Measurements from ENCODE around the gene ANKLE2.

The ANKLE2 gene

DNA sequence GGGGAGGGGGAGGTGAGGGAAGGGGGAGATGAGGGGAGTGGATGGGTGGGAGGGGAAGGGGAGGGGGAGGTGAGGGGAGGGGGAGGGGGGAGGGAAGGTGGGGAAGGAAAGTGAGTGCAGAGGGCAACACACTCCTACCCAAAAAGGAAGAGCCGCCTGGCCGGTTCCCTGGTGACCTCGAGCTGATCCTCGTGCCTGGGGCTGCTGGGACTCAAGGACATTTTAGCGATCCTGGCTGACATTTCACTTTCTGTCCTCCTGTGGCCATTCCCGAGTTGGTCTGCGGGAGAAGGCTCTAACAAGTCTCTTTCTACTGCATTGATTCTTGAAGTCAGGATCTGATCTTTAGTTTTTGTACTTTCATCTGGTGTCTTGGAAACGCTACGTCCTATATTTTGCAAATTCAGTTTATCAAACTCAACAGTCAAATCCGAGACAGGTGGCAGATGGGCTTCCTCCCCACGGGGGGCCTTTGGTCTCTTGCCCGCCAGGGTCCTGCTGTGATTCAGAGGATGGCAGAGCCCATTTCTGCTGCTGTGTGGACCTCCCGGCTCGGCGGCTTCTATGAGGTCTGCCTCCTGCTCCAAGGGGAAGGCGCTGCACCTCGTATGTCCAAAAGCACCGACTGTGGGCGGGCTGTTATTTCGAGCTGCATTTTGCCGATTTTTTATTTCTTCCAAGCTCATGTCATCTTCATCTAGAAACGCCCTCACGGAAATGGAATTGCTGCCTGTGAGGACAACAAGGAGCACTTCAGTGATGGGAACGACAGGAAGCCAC, 31.9 kb downstream of the ANKLE2 start:
- no peak overlapping the region for H3K4me3 ChIP-seq (ENCODE audit: control insufficient read depth, low read depth, low read length)
- TF ChIP-seq, protein P1, sequence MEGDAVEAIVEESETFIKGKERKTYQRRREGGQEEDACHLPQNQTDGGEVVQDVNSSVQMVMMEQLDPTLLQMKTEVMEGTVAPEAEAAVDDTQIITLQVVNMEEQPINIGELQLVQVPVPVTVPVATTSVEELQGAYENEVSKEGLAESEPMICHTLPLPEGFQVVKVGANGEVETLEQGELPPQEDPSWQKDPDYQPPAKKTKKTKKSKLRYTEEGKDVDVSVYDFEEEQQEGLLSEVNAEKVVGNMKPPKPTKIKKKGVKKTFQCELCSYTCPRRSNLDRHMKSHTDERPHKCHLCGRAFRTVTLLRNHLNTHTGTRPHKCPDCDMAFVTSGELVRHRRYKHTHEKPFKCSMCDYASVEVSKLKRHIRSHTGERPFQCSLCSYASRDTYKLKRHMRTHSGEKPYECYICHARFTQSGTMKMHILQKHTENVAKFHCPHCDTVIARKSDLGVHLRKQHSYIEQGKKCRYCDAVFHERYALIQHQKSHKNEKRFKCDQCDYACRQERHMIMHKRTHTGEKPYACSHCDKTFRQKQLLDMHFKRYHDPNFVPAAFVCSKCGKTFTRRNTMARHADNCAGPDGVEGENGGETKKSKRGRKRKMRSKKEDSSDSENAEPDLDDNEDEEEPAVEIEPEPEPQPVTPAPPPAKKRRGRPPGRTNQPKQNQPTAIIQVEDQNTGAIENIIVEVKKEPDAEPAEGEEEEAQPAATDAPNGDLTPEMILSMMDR (conservative IDR thresholded peaks at IDR 0.05; ENCODE audit: control insufficient read depth, insufficient read depth, low read depth, low read length), result no peak
- DNase-seq (ENCODE audit: low read depth), result peak; percentile 24

DNA sequence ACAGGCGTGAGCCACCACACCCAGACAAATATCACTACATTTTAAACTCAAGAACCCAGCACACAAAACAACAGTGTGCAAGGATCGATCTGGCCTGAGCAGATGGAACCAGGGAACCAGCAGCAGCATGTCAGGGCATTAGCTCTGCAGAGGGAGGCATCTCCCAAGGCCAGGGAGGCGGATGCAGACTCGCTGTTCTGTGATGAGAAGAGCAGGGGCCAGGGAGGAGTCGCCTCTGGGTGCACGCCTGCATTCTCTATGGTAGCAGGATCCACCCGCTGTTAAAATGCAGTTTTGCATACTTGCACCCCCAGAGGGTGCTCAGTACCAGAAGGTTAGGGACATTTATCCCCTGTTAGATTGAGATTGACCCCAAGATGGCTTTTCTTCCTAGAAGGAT, 33.1 kb downstream of the ANKLE2 start:
- H3K4me3 ChIP-seq (ENCODE audit: control insufficient read depth, low read depth, low read length), result no peak overlapping the region
- DNase-seq (ENCODE audit: low read depth), result no peak
- TF ChIP-seq, protein P1 (conservative IDR thresholded peaks at IDR 0.05; ENCODE audit: control insufficient read depth, insufficient read depth, low read depth, low read length), result no peak

DNA sequence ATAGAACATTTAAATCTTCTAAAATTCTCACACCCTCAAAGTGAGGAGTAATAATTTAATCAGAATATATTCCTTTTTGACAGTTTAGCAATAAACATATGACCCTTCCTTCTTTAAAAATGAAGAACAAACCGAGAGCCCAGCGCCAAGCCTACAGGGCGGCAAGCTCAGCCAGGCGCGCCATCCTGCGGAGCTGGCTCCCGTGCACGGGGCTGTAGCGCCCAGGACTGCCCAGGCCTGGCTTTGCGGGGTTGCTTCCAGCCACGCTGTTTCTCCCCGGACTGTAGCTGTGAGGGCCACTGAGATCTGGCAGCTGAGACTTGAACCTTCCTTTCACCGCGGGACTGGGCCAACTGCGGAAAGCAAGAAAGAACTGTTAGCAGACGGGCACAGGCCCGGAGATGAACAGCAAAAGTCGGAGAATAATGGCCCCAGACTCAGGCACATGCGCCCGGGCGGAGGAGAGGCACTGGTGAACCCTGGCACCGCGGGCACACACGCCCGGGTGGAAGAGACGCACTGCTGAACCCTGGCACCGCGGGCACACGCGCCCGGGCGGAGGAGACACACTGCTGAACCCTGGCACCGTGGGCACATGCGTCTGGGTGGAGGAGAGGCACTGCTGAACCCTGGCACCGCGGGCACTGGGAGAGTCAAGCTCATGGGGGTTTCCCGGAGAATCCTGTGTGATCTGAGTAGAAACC, 34.4 kb downstream of the ANKLE2 start:
- no peak for DNase-seq (ENCODE audit: low read depth)
- TF ChIP-seq, protein P1 (conservative IDR thresholded peaks at IDR 0.05; ENCODE audit: control insufficient read depth, insufficient read depth, low read depth, low read length), result no peak
- H3K4me3 ChIP-seq (ENCODE audit: control insufficient read depth, low read depth, low read length), result no peak overlapping the region

DNA sequence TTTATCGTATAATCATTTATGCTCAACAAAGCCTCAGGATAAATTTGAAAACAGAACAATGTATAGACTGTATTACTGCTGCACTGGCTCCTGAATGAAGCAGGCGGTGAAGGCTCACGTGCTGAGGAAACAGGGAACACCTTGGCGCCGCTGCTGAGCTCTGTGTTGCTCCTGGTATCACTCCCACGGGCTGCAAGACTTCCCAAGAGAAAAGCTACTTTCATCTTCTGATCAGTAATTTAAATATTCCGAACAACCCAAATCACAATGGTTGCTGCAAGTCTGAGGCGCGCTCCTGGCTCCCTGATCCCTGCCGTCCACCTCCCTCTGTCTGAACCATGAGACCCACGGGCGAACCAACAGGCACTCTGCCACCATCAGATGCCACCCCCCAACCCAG, 35.2 kb downstream of the ANKLE2 start:
- TF ChIP-seq, protein P1 (conservative IDR thresholded peaks at IDR 0.05; ENCODE audit: control insufficient read depth, insufficient read depth, low read depth, low read length), result no peak
- no peak overlapping the region for H3K4me3 ChIP-seq (ENCODE audit: control insufficient read depth, low read depth, low read length)
- no peak for DNase-seq (ENCODE audit: low read depth)

DNA sequence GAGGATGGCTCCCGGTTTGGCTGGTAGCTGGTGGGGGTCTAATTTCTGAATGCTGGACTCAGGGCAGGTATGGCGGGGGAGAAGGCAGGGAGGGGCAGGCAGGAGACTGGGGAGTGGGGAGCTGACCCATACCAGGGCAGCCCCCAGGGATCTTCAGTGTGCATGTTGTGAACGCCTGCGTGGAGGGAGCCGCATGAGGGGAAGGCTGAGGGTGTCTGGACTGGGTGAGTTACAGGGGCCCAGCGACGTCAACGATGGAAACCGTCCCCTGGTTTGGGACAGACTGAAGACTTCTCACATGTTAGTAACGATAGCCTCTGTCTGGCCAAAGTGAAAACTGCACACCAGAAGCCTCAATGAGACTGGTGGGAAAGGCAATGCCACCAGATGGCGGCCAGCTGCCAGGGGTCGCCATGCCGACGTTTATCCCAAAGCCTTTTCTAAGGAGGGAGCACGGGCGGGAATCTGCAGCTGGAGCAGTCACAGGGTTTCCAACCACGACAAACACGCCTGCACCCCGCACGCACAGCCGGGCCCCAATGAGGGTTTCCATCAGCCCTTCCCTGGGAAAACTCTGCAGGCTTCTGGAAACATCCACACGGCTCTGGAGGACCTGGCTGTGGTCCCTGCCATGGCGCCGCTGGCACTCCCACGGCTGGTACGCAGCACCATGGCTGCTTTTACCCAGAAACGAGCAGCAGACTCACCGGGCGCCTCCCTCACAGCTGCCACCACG, 37.0 kb downstream of the ANKLE2 start:
- TF ChIP-seq, protein P1 (conservative IDR thresholded peaks at IDR 0.05; ENCODE audit: control insufficient read depth, insufficient read depth, low read depth, low read length), result no peak
- no peak for DNase-seq (ENCODE audit: low read depth)
- H3K4me3 ChIP-seq (ENCODE audit: control insufficient read depth, low read depth, low read length), result no peak overlapping the region

DNA sequence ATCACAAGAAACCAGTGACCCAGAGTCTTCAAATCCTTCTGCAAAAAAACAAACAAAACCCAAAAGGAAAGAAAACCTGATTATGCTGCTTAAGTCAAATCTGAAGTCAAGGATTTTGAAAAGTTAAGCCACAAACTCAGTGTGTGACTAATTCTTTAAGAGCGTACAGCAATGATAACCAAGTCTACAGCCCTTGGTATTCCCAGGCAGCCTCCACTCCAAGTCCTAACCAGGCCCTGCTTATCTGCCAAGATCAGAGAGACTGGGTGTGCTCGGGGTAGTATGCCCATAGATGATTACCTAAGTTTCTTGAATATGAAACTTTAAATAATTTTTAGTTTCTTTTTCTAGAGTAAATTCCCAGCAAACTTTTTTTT, 37.9 kb downstream of the ANKLE2 start:
- no peak overlapping the region for H3K4me3 ChIP-seq (ENCODE audit: control insufficient read depth, low read depth, low read length)
- TF ChIP-seq, protein P1 (conservative IDR thresholded peaks at IDR 0.05; ENCODE audit: control insufficient read depth, insufficient read depth, low read depth, low read length), result no peak
- peak; percentile 57 for DNase-seq (ENCODE audit: low read depth)
